ENCODE measurements around the gene SCYL1.

Gene SCYL1

DNA sequence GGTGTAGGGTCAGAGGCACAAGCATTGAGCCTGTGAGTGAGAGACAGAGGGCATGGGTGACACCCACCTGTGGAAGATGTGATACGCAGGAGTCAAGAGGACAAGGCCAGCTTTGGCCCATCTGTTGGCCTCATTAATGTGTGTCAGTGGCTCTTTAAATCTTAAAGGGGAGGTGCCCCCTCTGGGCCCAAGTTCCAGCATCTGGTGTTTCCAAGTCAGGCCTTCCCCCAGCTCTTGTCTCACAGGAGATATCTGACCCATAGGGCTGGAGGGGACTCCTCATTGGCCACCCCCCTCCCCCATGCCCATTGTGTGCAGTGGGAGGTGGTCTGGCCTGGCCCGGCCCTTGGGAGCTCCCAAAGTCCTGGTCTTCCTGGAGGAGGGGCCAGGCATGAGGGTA lies 61.8 kb downstream of the SCYL1 start:
- no peak for DNase-seq
